Epidermal melanocyte (primary cell): Measurements from ENCODE around the gene FLT1.

ENCODE experiments used
- DNase-seq: peaks from one replicate; pipeline ENCODE4 v3.0.0; 2011; ENCODE audit warnings: low spot score; ENCODE audit not compliant: insufficient read length

The FLT1 gene

DNA sequence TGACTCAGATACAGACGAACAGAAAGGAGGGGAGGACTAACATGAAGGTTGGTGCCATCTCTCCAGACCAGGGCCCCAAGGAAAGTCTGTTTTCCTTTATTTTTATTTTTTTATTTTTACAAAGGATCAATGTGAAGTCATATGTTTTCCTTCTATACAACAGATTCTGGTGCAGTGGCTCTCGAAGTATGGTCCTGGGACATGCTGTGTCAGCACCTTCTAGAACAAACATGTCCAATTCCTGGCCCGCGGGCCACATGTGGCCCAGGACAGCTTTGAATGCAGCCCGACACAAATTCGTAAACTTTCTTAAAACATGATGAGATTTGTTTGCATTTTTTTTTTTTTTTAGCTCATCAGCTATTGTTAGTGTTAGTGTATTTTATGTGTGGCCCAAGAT, 174.7 kb downstream of the FLT1 start:
- DNase-seq, result no peak

DNA sequence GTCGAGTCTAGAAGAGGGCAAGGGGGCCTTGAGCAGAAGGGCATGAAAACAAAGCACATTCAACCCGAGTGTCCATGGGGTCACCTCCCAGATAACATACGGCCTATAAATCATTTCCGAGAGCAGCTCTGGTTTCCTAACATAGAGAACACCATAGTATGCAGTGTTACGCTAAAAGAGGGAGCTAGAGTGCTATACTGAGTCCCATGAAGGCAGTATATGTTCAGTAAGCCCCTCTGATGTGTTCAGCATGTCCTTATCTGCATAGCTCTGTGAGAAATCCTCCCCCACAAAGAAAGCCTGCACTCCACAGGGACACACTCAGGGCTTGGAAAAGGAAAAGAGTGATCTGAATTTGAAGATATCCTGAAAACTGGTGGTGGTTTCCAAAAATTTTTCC, 175.4 kb downstream of the FLT1 start:
- no peak for DNase-seq

DNA sequence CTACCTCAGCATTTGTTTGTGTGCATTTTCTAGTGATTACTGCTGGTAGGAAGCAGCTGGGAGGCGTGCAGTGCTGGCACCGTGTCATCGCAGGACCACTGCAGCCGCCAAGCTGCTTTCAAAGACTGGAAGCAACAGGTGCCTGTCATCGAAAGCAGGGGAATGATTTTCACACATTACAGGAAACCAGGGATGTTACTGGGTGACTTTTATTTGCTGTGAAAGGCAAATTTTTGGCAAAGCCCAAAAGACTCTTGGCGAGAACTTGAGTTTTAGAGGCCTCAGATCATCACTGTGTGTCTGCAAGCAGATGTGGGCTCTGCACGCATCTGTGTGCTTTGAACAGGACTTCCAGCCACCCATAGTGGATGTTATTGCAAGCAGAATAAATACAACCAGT, 176.4 kb downstream of the FLT1 start:
- no peak for DNase-seq

DNA sequence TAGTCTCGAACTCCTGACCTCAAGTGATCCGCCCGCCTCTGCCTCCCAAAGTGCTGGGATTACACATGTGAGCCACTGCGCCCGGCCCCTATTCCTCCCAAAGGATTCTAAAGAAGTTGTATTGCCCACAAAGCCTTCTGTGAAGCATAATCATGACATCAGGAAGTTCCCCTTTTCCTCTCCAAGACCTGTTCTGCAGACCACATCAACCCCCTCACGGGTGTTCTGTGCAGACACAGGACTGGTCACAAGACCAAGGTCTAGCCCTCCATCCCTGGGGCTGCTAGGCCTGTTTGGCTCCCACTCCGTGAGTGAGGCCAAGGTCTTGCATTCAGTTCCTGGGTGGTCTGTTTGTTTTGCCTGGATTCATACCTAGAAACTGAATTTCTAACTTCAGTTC, 178.1 kb downstream of the FLT1 start:
- DNase-seq, result no peak

DNA sequence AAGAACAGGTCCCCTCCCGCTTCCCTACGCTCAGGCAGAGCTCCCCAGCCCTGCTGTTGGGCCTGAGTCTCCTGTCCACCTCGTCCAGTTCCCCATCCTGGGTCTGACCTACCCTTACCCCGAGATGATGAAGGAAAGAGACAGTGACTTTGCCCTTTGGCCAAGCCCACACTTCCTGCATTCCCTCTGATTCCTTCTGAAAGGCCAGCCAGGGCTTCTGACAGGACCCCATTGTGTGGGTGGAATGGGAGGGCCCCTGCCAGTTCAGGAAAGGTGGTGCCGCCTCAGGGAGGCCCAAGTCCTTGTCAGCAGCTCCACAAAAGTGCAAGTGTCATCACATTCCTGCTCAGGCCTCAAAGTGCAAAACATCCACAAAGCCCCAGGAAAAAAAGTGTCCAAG, 178.8 kb downstream of the FLT1 start:
- no peak for DNase-seq

DNA sequence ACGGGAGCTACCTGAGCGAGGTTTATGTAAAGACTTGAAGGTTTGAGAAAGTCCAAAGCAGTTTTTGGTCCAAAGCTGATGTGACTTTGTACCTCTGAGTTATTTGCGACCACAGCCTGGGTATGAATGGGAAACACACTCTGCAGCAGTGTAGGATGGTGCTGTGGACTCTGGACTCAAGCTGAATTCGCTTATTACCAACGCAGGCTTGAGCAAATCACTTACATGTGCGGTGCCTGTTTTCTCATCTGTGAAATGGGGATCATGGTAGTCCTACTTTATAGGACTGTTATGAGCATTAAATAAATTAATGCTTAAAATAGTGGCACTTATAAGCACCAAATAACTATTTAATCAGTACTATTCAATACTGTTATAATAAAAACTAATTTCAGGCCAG, 180.0 kb downstream of the FLT1 start:
- DNase-seq, result no peak

DNA sequence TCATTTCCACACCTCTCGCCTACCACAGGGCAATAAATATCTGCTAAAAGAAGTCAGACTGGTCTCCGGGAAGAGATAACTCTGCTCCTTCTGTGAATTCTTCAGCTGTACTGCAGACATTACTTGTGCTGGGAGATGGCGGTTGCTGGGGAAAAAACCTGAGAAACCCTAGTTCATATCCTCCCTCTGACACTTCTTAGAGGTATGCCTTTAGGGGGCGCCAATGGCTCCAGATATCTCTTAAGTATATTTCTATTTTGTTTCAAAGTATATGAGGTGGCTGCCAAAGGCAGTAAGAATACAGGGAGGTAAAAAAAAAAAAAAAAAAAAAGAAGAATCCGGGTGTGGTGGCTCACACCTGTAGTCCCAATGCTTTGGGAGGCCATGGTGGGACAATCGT, 181.3 kb downstream of the FLT1 start:
- no peak for DNase-seq

DNA sequence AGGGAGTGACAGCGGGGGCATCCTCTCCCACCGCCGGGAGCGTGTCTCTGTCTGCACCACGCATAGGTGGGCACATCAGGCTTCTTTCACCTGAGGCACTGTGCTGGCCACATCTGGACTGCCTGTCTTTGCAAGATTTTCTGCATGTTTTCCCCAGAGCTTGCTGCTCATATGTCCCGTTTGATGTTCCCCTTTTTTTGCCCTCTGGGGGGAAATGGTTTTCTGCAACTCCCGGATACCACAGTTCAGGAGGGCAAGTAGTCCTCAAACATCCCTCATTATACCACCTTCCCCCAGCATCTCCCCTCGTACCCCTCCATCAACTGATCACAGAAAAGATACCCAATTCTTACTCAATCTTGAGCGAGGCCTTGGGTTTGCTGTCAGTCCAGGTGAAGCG, 188.6 kb downstream of the FLT1 start:
- no peak for DNase-seq

DNA sequence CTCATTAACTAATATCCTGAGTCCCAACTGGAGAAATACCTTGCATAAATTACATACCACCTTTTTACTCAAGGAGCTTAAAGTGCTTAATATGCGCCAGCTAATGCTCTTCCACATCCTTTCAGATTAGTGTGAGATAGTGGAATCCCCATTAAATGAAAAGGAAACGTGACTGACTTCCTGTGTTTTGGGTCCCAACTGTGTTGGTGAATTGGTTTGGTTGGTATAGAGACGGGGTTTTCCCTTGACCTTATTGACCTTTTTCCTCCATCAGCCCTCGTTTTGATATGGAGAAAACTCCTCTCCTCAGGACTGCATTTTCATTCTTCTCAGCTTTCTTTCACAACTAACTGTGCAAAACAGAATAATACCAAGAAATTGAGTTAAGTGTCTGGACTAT, 193.1 kb downstream of the FLT1 start:
- no peak for DNase-seq

DNA sequence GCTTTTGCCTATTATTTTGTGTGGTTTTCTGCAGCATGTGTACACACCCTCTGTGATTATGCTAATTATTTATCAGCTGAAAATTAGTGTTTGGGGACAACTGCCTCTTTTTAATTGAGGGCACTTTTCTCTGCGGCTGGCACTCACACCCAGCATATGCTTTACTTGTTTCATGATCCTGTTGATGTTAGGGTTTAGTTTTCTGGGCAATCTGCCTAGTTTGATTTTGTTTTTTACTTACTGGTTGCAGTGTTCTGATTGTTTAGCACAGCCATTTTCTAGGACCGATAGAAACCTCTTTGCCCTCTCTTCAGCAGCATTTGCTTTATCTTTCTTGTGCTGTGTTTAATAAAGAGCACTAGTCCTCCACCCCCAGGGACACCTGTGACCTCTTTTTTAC, 195.0 kb downstream of the FLT1 start:
- DNase-seq, result no peak

DNA sequence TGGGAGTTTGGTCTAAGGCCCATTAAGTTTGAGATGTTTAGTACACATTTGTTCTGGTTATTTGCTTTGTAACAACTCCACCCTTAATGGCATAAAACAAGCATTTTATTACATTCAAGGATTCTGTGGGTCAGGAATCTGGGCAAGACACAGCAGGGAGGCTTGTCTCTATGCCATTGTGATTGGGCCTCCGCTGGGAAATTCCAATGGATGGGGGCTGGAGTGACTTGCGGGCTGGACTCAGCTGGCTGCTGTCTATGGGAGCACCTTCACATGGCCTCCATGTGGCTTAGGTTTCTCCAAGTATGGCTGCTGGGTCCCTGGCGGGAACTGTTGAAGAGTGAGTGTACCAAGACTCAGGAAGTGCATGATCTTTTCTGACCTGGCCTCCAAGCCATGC, 197.6 kb downstream of the FLT1 start:
- DNase-seq, result no peak

DNA sequence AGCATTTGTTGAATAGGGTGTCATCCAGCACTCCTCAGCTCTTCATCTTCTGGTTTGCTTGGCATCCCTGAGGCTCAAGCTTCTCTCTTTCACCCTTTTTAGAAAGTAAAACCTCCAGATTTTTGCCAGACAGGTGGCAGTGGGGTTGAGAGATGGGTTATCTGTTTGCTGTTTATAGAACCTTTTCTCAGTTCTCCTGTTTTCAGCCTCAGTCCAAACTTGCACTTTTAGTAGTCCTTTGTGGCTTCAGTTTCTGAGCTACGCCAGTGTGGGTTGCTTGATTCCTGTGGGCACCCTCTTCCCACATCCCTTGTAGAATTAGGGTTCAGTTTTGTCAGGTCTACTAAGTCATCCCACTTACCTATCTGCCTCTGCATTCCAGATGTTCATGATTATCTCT, 208.7 kb downstream of the FLT1 start:
- DNase-seq, result no peak

DNA sequence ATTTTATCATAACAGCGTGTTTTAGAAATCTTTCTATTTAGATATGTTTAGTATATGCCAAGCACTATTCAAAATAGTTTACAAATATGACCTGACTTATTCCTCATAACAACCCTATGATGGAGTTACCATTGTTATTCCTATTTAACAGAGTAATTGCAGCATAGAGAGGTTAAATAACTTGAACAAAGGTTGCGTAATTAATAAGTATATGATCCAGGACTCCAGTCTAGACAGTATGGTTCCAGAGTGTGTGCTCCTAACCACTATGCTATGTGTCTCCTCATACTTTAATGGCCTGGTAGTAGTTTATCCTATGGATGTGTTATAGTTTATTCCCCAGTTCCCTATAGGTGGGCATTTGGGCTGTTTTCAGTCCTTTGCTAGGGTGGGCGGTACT, 211.3 kb downstream of the FLT1 start:
- no peak for DNase-seq

DNA sequence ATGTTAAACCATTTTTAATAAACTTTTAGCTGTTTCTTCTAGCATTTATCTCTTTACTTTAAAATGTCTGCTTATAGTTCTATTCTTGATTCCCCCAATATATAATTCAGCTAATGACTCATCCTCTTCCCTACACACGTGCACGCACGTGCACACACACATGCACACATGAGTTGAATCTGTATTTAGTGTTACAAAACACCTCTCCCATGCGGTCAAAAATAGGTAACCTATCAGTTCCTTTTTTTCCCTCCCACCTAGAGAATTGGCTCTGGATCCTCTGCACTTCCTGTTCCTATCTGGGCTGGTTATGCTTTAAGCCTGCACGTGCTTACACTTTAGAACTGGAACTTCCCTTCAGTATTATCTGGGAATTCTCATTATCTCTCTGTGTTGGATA, 212.5 kb downstream of the FLT1 start:
- DNase-seq, result no peak

DNA sequence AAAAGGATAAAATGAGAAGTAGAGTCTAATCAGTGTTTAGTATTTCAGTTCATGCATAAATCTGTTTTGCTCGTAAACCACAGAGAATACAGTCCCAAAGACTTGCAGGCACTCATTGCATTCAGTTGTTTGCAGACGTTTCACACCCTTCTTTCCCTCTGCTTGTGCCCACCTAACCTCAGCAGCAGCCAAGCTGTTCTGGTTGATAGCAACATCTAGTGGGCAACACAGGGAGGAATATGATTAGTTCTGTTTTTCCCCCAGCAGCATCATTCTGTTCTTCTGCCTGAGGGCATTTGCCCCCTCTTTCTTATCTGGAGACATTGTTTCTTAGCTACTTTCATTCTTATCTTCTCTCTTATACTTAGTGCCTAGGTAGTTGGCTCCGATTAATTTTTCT, 221.0 kb downstream of the FLT1 start:
- DNase-seq, result no peak

DNA sequence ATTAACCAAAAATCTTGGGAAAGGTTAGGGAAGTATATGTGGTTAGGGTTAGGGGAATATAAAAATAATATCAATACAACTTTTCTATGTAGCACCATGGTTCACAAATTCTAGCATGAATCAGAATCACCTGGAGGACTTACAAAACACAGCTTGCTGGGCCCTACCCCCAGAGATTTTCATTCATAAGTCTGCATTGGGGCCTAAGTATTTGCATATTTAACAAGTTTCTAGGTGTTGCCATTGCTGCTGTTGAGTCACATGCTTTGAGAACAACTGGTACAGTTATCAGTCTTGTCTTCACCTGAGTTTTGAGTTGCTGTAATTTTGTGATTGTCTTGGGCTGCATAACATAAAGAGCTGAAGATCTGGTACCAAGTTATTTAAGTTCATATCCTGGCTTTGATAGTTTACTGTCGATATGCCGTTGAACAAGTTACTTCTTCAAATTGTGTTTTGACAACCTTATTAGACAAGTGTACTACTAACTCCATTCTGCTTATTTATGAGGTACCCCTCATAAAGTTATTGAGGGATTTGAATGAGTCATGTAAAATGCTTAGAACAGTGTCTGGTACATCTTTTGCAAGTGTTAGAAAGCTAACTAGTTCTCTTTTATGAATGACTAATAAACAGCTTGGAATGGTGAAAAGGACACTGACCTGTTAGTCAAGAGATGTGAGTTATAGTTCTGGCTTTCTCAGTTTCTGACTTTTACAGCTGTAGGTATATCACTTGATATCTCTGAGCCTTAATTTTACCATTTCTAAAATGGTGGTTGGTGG, 223.7 kb downstream of the FLT1 start:
- DNase-seq, result no peak

DNA sequence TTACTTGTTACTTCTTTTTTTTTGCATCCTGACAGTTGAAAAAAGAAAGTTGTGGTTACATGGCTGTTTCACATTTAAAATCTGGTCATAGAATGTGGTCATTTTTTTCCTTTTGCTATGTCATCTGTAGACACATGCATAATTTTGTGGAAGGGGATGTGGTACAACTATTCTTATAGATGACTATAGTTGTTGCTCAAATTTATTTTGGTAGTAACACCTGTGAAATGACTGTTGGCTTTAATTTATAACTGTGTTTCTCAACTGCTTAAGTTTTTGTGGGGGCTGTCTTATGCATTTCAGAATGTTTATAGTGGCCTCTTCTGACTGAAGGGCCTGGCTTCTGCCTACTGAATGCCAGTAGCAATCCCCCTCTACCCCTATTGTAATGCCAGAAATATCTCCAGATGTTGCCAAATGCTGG, 226.1 kb downstream of the FLT1 start:
- DNase-seq, result no peak

DNA sequence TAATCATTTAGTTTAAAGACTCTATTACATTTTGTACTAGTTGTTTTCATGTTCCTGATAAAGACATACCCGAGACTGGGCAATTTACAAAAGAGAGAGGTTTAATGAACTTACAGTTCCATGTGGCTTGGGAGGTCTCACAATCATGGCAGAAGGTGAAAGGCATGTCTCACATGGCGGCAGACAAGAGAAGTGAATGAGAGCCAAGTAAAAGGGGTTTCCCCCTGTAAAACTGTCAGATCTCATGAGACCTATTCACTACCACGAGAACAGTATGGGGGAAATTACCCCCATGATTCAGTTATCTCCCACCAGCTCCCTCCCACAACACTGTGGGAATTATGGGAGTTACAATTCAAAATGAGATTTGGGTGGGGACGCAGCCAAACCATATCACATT, 227.4 kb downstream of the FLT1 start:
- no peak for DNase-seq

DNA sequence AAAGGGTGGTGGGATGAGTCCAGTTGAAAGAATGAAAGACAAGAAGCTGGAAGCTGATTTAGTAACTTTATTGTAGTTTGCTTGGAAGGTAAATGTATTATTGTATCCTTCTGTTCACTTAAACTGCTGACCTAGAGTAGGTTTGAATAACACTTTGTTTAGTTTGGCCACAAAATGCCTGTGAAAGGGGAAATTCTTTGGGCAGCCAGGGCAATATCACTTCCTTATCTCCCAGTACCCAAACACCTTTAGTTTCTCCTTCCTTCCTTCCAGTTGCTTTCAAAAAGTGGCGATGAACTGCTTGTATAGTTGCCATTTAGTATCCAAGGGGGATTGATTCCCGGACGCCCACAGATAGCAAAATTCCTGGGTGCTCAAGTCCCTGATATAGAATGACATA, 236.5 kb downstream of the FLT1 start:
- DNase-seq, result no peak

DNA sequence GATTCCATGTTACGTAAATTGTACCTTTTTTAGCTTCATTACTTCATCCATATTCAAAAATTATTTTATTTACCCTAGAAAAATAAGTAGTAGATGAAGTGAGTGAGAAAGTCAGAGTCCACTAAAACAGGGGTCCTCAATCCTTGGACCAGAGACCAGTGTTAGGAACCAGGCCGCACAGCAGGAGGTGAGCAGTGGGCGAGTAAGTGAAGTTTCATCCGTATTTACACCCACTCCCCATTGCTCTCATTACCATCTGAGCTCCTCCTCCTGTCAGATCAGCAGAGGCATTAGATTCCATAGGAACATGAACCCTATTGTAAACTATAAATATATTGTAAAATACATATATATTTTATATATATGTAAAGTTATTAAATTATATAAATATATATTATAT, 237.6 kb downstream of the FLT1 start:
- DNase-seq, result no peak

DNA sequence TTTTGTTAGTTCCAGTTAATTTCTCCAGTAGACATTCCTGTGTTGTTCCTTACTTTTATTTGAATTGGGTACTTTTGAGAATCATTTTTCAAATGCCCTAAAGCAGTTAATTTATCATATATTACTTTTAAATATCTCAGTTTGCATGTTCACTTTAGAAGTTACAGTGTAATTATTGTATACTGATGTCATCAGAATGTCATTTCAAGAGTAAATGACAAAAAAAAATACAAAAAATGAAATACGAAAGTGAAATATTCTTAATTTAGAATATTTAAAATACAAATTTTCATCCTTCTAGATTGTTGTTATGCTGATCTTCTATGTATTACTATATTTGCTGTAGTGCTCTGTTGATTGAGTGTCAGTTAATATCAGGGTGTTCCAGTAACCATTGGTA, 242.4 kb downstream of the FLT1 start:
- no peak for DNase-seq

DNA sequence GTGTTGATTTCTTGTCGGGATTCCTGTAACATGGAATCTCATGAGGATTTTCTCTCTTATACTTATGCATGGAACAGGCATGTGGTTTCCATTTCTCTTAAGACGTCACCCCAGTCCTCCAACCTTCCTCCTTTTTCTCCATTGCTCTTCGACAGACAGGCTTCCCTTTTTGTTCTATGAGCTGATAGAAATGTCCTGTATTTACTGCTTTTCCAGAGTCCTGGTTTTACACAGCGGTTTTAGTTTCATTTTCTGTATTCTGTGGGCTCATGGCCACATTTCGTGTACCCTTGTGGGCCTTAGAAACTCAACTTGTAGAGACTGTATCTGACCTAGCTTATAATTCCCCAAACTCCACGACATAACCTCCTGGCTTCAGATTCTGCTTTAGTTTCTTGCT, 243.5 kb downstream of the FLT1 start:
- no peak for DNase-seq

DNA sequence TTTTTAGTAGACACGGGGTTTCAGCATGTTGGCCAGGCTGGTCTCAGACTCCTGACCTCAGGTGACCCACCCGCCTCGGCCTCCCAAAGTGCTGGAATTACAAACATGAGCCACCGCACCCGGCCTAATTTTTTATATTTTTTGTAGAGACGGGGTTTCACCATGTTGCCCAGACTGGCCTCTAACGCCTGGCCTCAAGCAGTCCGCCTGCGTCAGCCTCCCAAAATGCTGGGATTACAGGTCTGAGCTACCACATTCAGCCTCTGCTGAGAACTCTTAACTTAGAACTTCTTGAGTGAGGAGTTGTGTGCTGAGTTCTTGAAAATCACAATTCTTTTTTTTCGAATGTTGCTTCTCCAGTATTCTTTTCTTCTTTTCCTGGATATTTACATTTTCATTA, 244.4 kb downstream of the FLT1 start:
- no peak for DNase-seq
